ENCODE data around the gene IL4R. TPM values are rescaled to one million over a fixed set of nuclear protein-coding genes. Genes with fewer than 3 reads are reported as not detected.
A peak's percentile ranks its signal among the peaks of the same experiment; 100 is the strongest.
"Not testable (repeated sequence)": the region's sequence is repeated elsewhere in the genome, so short reads cannot be mapped to it uniquely, and the experiment has no call there.

IL4R gene
- total and polyA plus RNA-seq, 2 experiments from 2014 or later, result 38.1 to 66.1 TPM

DNA sequence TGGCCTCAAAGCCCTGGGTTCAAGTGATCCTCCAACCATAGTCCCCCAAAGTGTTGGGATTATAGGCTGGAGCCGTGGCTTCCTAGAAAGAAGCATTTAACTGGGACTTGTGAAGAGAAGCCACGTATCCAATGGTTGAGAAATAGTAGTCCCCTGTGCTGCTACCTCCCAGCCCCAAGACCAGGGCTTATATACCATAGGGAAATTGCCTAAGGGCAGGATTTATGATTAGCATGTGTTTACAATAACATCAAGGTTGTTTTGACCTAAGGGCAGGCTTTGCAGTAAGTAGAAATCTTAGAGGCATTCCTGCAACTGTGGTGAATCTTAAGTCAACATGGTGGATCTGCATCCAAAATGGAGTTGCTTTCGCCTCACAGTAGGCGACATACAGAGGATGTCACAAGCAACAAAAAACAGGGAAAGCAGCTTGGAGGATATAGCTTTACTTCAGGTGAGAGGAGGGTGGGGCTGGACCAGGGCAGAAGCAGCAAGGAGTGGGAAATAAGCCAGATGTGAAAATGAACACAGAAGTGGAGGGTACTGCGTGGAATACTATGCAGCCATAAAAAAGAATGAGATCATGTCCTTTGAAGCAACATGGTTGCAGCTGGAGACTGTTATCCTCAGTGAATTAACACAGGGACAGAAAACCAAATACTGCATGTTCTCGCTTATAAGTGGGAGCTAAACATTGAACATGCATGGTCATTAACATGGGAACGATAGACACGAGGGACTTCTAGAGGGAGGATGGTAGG, 26.5 kb upstream of the IL4R start:
- no peaks in the 10 kb centered on the region for H3K27me3 ChIP-seq
- no peaks in the 10 kb centered on the region for H3K36me3 ChIP-seq
- H3K27ac ChIP-seq, result no peak overlapping the region
- no peak for TF ChIP-seq CTCF (IDR thresholded peaks at IDR 0.05; ENCODE audit: low read depth, low read length)
- H3K4me1 ChIP-seq (ENCODE audit: low read depth), result no peaks in the 10 kb centered on the region
- H3K9me3 ChIP-seq (ENCODE audit: low read depth), result no peaks in the 10 kb centered on the region
- no peak overlapping the region for H3K4me3 ChIP-seq
- DNase-seq (ENCODE audit: low read depth in 1 of 2, low spot score in 1 of 2), result peak in 1 of 2 donors; percentile 18

DNA sequence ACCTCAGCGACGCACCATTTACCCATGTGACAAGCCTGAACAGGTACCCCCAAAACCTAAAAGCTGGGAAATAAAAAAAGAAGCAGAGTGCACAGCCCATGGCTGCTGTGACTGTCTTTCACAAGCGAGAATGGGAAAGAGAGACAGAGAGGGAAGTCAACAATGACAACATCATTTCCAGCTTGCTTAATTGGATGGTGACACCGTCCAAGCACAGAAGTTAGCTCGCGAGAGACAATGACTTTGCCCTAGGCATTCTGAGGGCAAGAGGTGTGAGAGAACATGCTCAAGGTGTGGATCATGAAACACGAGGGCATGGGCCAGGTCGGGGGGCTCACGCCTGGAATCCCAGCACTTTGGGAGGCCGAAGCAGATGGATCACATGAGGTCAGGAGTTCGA, 25.9 kb upstream of the IL4R start:
- Histone ChIP-seq H3K27me3 (no peaks in the 10 kb centered on the region), H3K4me3 (no peak overlapping the region), H3K9me3 (ENCODE audit: low read depth) (no peaks in the 10 kb centered on the region), H3K4me1 (ENCODE audit: low read depth) (no peaks in the 10 kb centered on the region), H3K27ac (no peak overlapping the region), H3K36me3 (no peaks in the 10 kb centered on the region)
- no peak for TF ChIP-seq CTCF (IDR thresholded peaks at IDR 0.05; ENCODE audit: low read depth, low read length)
- no peak for DNase-seq (ENCODE audit: low read depth in 1 of 2, low spot score in 1 of 2)

- H3K36me3 ChIP-seq; H3K4me1 ChIP-seq (ENCODE audit: low read depth); H3K4me3 ChIP-seq; H3K27ac ChIP-seq; DNase-seq (ENCODE audit: low read depth in 1 of 2, low spot score in 1 of 2); H3K9me3 ChIP-seq (ENCODE audit: low read depth); H3K27me3 ChIP-seq: not testable (repeated sequence)
These were observed 25.5 kb upstream of the IL4R start for GRCh38 chr16:27288313-27288712.

- TF ChIP-seq CTCF (IDR thresholded peaks at IDR 0.05; ENCODE audit: low read depth, low read length), result no peak
- Histone ChIP-seq H3K27ac (no peak overlapping the region), H3K36me3 (no peaks in the 10 kb centered on the region), H3K4me1 (ENCODE audit: low read depth) (no peaks in the 10 kb centered on the region), H3K9me3 (ENCODE audit: low read depth) (no peaks in the 10 kb centered on the region), H3K4me3 (no peak overlapping the region), H3K27me3 (no peaks in the 10 kb centered on the region)
- no peak for DNase-seq (ENCODE audit: low read depth in 1 of 2, low spot score in 1 of 2)
These were observed 24.1 kb upstream of the IL4R start for GRCh38 chr16:27289669-27290068.

DNA sequence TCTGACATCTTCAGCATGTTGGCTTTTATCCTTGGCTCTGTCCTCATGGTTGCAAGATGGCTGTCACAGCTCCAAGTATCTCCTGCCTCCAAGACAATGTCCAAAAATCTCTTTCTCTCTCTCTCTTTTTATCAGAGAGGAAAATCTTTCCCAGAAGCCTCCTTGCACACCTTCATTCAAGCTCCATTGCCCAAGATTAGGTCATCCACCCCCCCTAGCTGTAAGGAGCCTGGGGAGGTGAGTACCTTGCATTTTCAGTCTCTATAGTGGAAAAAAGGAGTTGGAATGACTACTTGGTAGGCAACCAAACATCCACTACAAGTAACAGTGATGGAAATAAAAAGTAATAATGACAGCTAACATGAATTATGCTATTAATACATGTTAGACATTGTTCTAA, 23.2 kb upstream of the IL4R start:
- H3K27me3 ChIP-seq, result no peaks in the 10 kb centered on the region
- TF ChIP-seq CTCF (IDR thresholded peaks at IDR 0.05; ENCODE audit: low read depth, low read length), result no peak
- no peak for DNase-seq (ENCODE audit: low read depth in 1 of 2, low spot score in 1 of 2)
- no peak overlapping the region for H3K27ac ChIP-seq
- no peaks in the 10 kb centered on the region for H3K4me1 ChIP-seq (ENCODE audit: low read depth)
- H3K36me3 ChIP-seq, result no peaks in the 10 kb centered on the region
- no peaks in the 10 kb centered on the region for H3K9me3 ChIP-seq (ENCODE audit: low read depth)
- no peak overlapping the region for H3K4me3 ChIP-seq

DNA sequence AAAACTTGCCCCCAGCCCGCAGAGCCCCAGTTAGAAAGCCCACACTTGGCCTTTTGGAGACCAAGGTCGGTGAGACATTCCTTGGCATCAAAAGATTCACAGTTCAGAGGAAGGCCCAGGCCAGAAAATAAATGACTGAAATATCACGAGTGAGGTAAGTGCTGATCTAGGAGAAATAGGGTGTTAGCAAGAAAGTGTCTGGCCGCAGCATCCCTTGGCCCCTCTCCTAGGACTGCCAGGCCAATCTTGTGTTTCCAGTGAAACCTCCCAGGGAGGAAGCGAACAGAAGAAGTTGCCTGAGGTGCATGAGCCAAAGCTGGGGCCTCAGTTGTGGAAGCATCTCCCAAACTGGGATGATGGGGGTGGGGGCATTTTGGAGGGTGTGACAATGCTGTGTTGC, 22.7 kb upstream of the IL4R start:
- no peaks in the 10 kb centered on the region for H3K9me3 ChIP-seq (ENCODE audit: low read depth)
- no peak for TF ChIP-seq CTCF (IDR thresholded peaks at IDR 0.05; ENCODE audit: low read depth, low read length)
- no peak for DNase-seq (ENCODE audit: low read depth in 1 of 2, low spot score in 1 of 2)
- no peaks in the 10 kb centered on the region for H3K4me1 ChIP-seq (ENCODE audit: low read depth)
- H3K27me3 ChIP-seq, result no peaks in the 10 kb centered on the region
- H3K27ac ChIP-seq, result no peak overlapping the region
- H3K36me3 ChIP-seq, result no peaks in the 10 kb centered on the region
- no peak overlapping the region for H3K4me3 ChIP-seq
